B cell (primary cell): ENCODE measurements around the gene BRI3. TPM values are rescaled to one million over a fixed set of nuclear protein-coding genes. Genes with fewer than 3 reads are reported as not detected.

Experiments
- ATAC-seq: fragments of 200-7000 bp; cut with Tn5 transposase; one replicate; pipeline ENCODE4 v1.10.0; 2021; ENCODE audit warnings: low read depth, mild to moderate bottlenecking, moderate number of reproducible peaks, moderate library complexity
- CTCF ChIA-PET: fragments of 350-600 bp; sonication (Branson Sonifier 250); formaldehyde crosslinking; loops from one replicate; lab custom pipeline; 2021; ENCODE audit warnings: antibody characterized with exemption, inconsistent platforms; lab: Charles Lee
- POLR2A ChIA-PET: fragments of 350-600 bp; sonication (Branson Sonifier 250); formaldehyde crosslinking; loops from one replicate; lab custom pipeline; 2021; ENCODE audit warnings: antibody characterized with exemption; lab: Charles Lee
- DNase-seq: peaks from one replicate; pipeline ENCODE4 v3.0.0; 2013
- H2AFZ ChIP-seq: 2 replicates; pipeline ENCODE4 v1.6.1; 2012; ENCODE audit warnings: mild to moderate bottlenecking, low read depth, low read length; ENCODE audit not compliant: insufficient read depth, poor library complexity, severe bottlenecking
- H3K27ac ChIP-seq, 2 donors: 1 replicate in 1 of 2; 2 replicates in 1 of 2; pipeline ENCODE4 v1.5.1; 2012 to 2013; ENCODE audit warnings: low read length in 2 of 2, mild to moderate bottlenecking in 2 of 2, moderate library complexity in 1 of 2
- H3K27me3 ChIP-seq, 4 experiments: fragments of 200-600 bp in 1 of 4; sonication (generic) in 1 of 4; replicated peaks in 1 of 4; 1 replicate in 2 of 4; 2 replicates in 2 of 4; pipeline versions ENCODE4 v1.6.1 to v1.7.0; 2013 to 2016; ENCODE audit warnings: low read length in 3 of 4, mild to moderate bottlenecking in 2 of 4, mixed read lengths in 1 of 4, moderate library complexity in 1 of 4; ENCODE audit not compliant: insufficient read depth in 4 of 4, control insufficient read depth in 3 of 4; ENCODE audit errors: control extremely low read depth in 1 of 4
- H3K36me3 ChIP-seq, 2 experiments: replicated peaks in 1 of 2; 1 replicate in 1 of 2; 2 replicates in 1 of 2; pipeline versions ENCODE4 v1.6.1 to v1.7.1; 2013; ENCODE audit warnings: low read length in 1 of 2; ENCODE audit not compliant: insufficient read depth in 2 of 2, control insufficient read depth in 1 of 2; ENCODE audit errors: control extremely low read depth in 1 of 2, extremely low read depth in 1 of 2
- H3K4me1 ChIP-seq, 2 donors: fragments of 200-600 bp in 1 of 2; sonication (generic) in 1 of 2; 1 replicate in 1 of 2; 2 replicates in 1 of 2; pipeline versions ENCODE4 v1.5.1 to v1.6.1; 2013 to 2017; ENCODE audit warnings: low read length in 2 of 2; ENCODE audit not compliant: control insufficient read depth in 2 of 2, insufficient read depth in 2 of 2
- H3K4me2 ChIP-seq: replicated peaks from 2 replicates; pipeline ENCODE3; 2012; ENCODE audit warnings: mild to moderate bottlenecking, low read depth, low read length; ENCODE audit not compliant: poor library complexity, severe bottlenecking
- H3K4me3 ChIP-seq, 5 experiments: fragments of 200-600 bp in 1 of 5; sonication (generic) in 1 of 5; 1 replicate in 3 of 5; 2 replicates in 2 of 5; pipeline versions ENCODE4 v1.5.1 to v1.7.0; 2011 to 2016; ENCODE audit warnings: low read length in 4 of 5, mild to moderate bottlenecking in 4 of 5, low read depth in 2 of 5, control low read depth in 1 of 5, moderate library complexity in 1 of 5; ENCODE audit not compliant: insufficient read depth in 1 of 5; ENCODE audit errors: control extremely low read depth in 1 of 5, extremely low read depth in 1 of 5
- H3K79me2 ChIP-seq: fragments of 200-600 bp; sonication (generic); one replicate; pipeline ENCODE4 v1.6.0; 2016; ENCODE audit warnings: low read length; ENCODE audit not compliant: control insufficient read depth, insufficient read depth
- H3K9ac ChIP-seq: fragments of 200-600 bp; sonication (generic); 2 replicates; pipeline ENCODE4 v1.6.1; 2017; ENCODE audit warnings: mild to moderate bottlenecking, low read length, moderate library complexity
- H3K9me3 ChIP-seq, 3 donors: one replicate each; pipeline versions ENCODE4 v1.6.1 to v1.7.1; 2013; ENCODE audit warnings: low read length in 2 of 3; ENCODE audit not compliant: control insufficient read depth in 2 of 3, insufficient read depth in 1 of 3; ENCODE audit errors: control extremely low read depth in 1 of 3
- H4K20me1 ChIP-seq: 2 replicates; pipeline ENCODE4 v1.6.0; 2012; ENCODE audit warnings: mild to moderate bottlenecking, low read length; ENCODE audit not compliant: insufficient read depth, control insufficient read depth, poor library complexity, severe bottlenecking
- H3K27ac Mint-ChIP-seq: one replicate; pipeline ENCODE4 v1.8.0; 2021; ENCODE audit warnings: mixed read lengths
- H3K27me3 Mint-ChIP-seq: one replicate; pipeline ENCODE4 v1.8.0; 2021; ENCODE audit warnings: mixed read lengths
- H3K4me1 Mint-ChIP-seq: one replicate; pipeline ENCODE4 v1.8.0; 2021; ENCODE audit warnings: mixed read lengths
- H3K4me3 Mint-ChIP-seq: one replicate; pipeline ENCODE4 v1.8.0; 2021; ENCODE audit warnings: mixed read lengths
- H3K9me3 Mint-ChIP-seq: one replicate; pipeline ENCODE4 v1.8.0; 2022; ENCODE audit warnings: mixed read lengths; ENCODE audit not compliant: insufficient read depth
- CTCF ChIP-seq: fragments of 200-600 bp; IDR thresholded peaks from one replicate; pipeline ENCODE4 v1.8.0; 2022; ENCODE audit warnings: antibody characterized with exemption, mild to moderate bottlenecking
- EZH2 ChIP-seq: IDR thresholded peaks from 2 replicates; pipeline ENCODE4 v1.6.1; 2012; ENCODE audit warnings: borderline replicate concordance, low read depth, mild to moderate bottlenecking, moderate library complexity, low read length; ENCODE audit not compliant: insufficient read depth, poor library complexity, severe bottlenecking
- WGBS: methylation state at CpG from one replicate; pipeline ENCODE4 v1.1.5; 2013; ENCODE audit warnings: missing lambda C conversion rate; ENCODE audit not compliant: insufficient coverage; 5-methylcytosine and 5-hydroxymethylcytosine counted together
- intact Hi-C: fragments of 100-400 bp; cut with micrococcal nuclease; formaldehyde crosslinking; loops from one replicate; pipeline ENCODE4 v1.10.0; 2022
- polyA plus RNA-seq: library from polyadenylated mRNA; depleted of rRNA; stranded (reverse); fragments of >200 nt; gene quantifications from 2 replicates; pipeline ENCODE4 v1.2.3, GENCODE V29; 2012
- total RNA-seq, 2 donors: library from RNA; stranded (reverse); fragments of 120-200 nt in 1 of 2; gene quantifications; 1 replicate in 1 of 2; 2 replicates in 1 of 2; pipeline versions ENCODE4 v1.2.3 to v1.2.4, GENCODE V29; 2013 to 2022

BRI3 gene
- total and polyA plus RNA-seq, 2 donors (not counting 1 experiment from before 2014, with no cell fraction given) = 21.6 to 86.7 TPM

- intact Hi-C loops = no loop called here
- no peak for DNase-seq
- WGBS = 91% methylated on average over 19 of the region's 21 CpGs
These were observed 3.9 kb downstream of the BRI3 start for GRCh38 chr7:98285157-98286092.

More at GRCh38 chr7:98285157-98286092, 3.9 kb downstream of the BRI3 start:
- Mint-ChIP-seq H3K27me3 (no peaks in the 10 kb centered on the region), H3K27ac (no peak overlapping the region), H3K9me3 (no peaks in the 10 kb centered on the region), H3K4me1 (peaks cover 40% of the 10 kb centered on the region), H3K4me3 (no peak overlapping the region)
- H3K79me2 ChIP-seq = peaks cover 40% of the 10 kb centered on the region
- ChIA-PET CTCF (interaction anchor here (0.9 to 1.7 kb wide), 2 partner anchors 136 to 594 kb away, joined by 3 read pairs; no protein-coding TSS in a partner anchor), POLR2A (interaction anchor here (0.6 kb wide), 1 partner anchor 869 kb away, joined by 3 read pairs; no protein-coding TSS in a partner anchor)
- H3K9me3 ChIP-seq = no peaks in the 10 kb centered on the region
- peaks cover 61% of the 10 kb centered on the region for H4K20me1 ChIP-seq
- H3K36me3 ChIP-seq = no peaks in the 10 kb centered on the region
- H3K27ac ChIP-seq = no peak overlapping the region
- H3K4me2 ChIP-seq = no peak overlapping the region
- no peak for ATAC-seq
- no peak overlapping the region for H2AFZ ChIP-seq
- H3K9ac ChIP-seq = no peak overlapping the region
- peaks cover 21 to 41% of the 10 kb centered on the region in 2 donors for H3K4me1 ChIP-seq
- no peaks in the 10 kb centered on the region for H3K27me3 ChIP-seq
- TF ChIP-seq CTCF (no peak), EZH2 (no peak)
- no peak overlapping the region for H3K4me3 ChIP-seq
